Vagina (tissue), 2 donors: ENCODE data around the gene TSPAN5.

Experiments used
- POLR2A ChIP-seq, 2 donors: fragments of 450-650 bp; IDR thresholded peaks; one replicate each; pipeline ENCODE4 v1.6.1; 2017; ENCODE audit warnings: antibody characterized with exemption in 2 of 2, mild to moderate bottlenecking in 2 of 2, moderate library complexity in 2 of 2
- POLR2AphosphoS5 ChIP-seq, 2 donors: sonication (generic); formaldehyde crosslinking; IDR thresholded peaks; one replicate each; pipeline ENCODE4 v1.9.0; 2017; ENCODE audit warnings: antibody characterized with exemption in 2 of 2, mild to moderate bottlenecking in 2 of 2, low read depth in 1 of 2; ENCODE audit not compliant: insufficient read depth in 1 of 2
- TF ChIP-seq, protein P1 (sequence below), 3 experiments: fragments of 450-650 bp in 2 of 3; fragments of 200-600 bp in 1 of 3; sonication (generic) in 1 of 3; IDR thresholded peaks; one replicate each; pipeline ENCODE4 v1.5.1; 2017 to 2019; ENCODE audit warnings: antibody characterized with exemption in 3 of 3, mild to moderate bottlenecking in 2 of 3, moderate library complexity in 2 of 3

DNA sequence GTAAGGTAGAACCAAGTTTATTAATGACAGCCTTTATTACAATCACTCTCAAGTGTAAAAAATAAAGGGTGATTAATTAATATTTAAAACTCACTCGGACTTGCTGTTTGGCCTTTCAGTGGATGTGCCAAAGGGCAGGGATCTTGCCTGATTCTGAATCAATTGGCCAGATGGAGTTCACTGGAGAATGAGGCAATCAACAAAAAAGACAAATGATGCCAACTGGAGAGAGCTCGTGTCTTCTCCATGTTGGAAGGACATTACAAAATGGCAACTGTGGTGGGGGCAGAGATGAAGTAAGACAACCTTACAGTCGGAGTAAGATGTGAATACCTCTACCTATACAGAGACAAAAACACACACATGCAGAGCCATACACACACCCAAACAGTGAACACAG is 188.0 kb downstream of the TSPAN5 start:
- TF ChIP-seq, protein P1, sequence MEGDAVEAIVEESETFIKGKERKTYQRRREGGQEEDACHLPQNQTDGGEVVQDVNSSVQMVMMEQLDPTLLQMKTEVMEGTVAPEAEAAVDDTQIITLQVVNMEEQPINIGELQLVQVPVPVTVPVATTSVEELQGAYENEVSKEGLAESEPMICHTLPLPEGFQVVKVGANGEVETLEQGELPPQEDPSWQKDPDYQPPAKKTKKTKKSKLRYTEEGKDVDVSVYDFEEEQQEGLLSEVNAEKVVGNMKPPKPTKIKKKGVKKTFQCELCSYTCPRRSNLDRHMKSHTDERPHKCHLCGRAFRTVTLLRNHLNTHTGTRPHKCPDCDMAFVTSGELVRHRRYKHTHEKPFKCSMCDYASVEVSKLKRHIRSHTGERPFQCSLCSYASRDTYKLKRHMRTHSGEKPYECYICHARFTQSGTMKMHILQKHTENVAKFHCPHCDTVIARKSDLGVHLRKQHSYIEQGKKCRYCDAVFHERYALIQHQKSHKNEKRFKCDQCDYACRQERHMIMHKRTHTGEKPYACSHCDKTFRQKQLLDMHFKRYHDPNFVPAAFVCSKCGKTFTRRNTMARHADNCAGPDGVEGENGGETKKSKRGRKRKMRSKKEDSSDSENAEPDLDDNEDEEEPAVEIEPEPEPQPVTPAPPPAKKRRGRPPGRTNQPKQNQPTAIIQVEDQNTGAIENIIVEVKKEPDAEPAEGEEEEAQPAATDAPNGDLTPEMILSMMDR (IDR thresholded peaks at IDR 0.05) = no peak
- TF ChIP-seq POLR2A (IDR thresholded peaks at IDR 0.05) (no peak), POLR2AphosphoS5 (IDR thresholded peaks at IDR 0.05; ENCODE audit: insufficient read depth in 1 of 2, low read depth in 1 of 2) (no peak)
